Hematopoietic multipotent progenitor cell treated with erythropoietin and hydrocortisone succinate and interleukin-3 and kit ligand, for 15 days (in vitro differentiated cells): Measurements from ENCODE around the gene SEMA3C.

Experiments used
- DNase-seq: peaks from one replicate; pipeline ENCODE4 v3.0.0-alpha.2; 2015; ENCODE audit warnings: low spot score

Gene SEMA3C

DNA sequence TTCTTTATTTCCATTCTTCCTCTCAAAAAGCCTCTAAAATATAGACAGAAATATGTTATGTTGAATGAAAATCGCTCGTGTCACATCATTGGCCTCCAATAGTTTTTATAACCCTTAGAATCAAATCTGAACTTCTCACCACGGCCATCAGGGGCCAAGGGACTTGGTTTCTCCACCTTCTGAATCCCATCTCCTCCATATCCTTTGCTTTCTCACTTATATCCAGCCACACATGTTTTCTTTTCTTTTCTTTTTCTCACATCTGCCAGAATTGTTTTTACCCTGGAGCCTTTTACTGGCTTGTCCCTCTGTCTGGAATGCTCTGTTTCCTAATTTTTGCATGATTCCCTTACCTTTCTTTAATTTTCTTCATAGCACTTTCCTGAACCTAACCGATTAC is 184.8 kb downstream of the SEMA3C start:
- no peak for DNase-seq

DNA sequence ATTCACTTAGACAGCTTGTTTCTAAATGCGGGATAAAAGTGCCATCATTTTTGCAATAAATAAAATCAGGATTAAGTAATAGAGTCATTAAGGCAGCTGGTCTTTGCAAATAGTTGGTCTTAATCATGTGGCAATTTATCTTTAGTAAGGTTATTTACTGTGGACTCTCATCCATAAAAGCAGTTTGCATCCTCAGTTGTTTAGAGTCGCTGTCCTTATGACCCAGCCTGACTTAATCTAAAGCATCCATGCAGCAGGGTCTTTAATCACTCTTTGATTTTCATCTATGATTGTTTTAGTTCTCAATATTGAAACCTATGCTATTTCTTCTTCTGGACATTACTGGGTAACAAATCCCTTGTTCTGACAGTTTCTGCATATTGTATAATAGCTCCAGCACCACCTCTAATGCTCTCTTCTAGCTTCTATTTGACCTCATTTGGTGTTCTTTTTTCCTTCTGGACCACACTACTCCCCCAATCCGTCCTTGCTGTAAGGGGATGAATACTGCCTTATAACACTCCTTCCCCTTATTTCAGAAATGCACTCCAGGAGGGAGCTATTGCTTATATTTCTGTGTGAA is 185.4 kb downstream of the SEMA3C start:
- no peak for DNase-seq

DNA sequence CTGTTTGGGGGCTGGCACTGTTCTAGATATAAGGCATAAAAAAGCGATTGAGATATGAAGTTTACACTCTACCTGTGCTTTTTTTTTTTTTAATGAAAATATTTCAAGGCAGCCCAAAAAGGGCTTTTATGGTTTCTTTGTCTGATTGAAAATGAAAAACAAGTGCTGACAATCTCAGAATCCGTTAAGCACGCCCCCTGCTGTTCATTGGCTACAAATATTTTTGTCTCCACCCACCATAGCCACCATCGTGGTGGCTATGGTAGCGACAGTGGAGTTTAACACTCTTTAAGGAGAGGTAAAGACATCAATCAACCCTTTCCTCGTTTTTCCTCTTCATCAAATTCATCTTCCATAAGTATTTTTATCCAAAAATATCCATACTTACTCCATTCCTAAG is 186.2 kb downstream of the SEMA3C start:
- DNase-seq, result peak; percentile 39

DNA sequence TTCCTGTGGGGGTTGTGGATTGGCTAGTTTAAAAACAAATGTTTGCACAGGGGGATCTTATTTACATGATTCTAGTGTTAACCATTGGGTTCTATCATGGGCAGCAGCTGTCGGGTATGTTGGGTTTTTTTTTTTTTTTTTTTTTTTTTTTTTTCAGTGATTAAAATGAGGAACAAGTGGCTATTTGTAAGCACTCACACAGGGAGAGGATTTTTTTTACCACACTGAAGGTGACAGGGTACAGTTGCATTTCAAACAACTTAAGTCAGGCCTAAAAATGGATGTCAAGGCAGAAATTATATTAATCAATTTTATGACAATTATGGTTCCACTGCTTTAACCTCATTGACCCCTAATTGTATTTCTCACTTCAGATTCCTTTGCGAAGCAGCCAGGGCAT is 187.6 kb downstream of the SEMA3C start:
- DNase-seq, result no peak

DNA sequence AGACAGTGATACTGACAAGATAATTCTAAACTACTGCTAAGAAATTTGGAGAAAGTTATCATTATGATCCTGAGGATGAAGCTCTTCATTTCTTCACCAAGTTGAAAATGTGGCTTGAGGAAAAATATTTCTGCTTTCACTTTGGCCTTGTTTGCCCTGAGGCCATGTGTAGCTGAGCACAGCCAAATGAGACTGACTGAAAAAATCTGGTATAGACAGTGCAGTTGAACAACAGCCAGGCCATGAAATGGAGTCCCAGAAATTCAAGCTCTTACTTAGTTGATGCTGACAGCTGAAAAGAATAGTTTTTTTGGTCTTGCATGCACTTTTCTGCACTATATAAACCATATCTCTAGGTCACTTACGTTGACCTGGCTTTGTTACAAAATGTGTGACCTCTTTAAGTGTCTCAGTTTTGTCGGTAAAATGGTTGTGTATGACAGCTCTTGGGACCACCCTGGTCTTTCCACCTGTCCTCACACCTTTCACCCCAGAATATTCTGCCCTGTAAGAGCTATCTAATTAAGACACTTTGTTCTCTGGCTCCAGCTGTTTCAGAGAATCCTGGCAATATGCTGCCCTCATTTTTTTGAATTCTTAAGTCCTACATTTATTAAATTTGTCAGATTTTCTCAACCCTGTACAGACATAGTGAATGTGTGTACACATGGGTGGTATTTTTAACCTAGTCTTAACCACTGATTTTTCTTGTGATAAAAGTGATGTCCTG is 189.1 kb downstream of the SEMA3C start:
- DNase-seq, result no peak

DNA sequence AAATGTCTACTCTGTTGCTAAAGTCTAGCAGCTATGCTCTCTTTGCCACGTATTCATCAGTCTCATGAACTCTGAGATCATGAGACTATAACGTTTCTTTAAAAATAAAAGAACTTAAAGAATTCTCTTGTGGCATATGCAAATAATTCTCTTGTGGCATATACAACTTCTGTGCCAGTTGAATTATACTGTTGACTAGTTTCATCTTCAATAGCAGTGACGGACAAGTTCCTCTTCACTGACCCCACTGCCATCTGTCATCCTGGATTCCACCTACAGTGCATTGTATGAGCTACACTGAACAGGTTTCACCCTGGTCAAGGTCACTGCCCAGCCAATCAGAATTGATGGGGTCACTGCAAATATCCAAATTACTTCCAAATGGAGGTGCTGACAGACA is 192.2 kb downstream of the SEMA3C start:
- no peak for DNase-seq

DNA sequence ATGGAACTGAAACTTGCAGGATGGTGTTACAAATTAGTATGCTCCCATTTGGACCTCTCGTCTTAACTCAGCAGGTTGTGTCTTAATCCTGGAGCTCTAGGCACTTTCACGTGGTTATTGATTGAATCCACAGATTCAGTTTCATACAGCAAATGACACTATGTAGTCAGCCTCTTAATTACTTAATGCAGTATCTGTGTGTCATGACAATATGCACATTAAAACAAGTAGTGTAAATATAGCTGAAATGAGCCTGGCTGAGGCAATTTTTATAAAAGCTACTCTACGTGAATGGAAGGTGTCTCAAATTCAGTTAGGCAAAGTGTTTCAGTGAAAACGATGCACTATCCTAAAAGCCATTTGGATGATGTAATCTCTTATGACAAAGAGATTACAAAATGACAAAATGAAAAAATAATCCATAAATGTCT is 193.7 kb downstream of the SEMA3C start:
- DNase-seq, result no peak

DNA sequence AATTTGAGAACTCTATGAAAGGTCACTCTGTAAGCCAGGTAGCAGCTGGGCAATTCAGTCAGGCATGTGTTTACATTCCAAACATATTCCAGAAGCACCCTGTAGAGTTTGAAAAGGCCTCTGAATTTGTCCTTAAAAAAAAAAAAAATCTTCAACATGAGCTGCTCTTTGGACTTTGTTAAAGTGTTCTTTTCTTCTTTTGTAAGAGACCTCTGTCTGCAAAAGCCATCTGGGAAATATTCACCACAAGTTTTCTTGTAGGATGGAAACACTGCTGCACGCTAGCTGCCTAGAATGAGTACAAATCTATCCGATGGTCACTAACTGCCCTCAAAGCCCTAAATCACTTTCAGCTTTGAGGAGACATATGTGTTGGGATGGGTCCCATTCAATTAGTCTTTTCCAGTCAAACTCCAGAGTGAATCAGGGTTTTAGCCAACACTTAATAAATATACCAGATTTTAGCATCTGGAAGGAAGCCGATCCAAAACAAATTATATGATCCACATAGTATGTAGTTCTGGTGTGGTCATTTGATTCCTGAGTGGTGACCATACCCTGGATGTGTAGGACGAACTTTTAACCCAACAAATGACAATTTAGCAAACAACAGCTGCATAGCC is 194.5 kb downstream of the SEMA3C start:
- DNase-seq, result no peak

DNA sequence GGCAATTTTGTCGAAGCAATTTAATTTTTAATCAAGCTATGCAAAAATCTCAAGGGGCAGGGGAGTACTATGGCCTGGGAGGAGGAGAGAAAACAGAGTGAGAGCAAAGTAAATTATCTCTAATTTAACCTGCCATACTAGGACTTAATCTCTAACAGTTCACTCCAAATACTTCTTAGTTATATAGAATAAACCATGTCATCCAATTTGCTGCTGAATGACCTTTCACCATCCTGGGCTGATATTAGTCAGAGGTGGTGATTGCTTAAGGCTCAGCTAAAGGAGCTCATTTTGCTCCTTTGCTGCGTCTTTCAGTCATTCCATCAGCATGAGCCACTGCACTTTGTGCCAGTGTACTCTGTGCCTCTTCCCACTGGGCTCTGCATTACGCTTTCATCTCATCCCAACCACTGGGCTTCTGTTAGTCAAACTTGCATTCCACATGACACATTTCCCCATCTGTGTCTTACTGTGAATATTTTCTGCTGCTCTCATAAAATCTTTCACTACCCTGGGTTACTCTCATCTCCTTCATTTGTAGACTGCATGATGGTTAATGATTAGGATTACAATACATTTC is 196.1 kb downstream of the SEMA3C start:
- no peak for DNase-seq

DNA sequence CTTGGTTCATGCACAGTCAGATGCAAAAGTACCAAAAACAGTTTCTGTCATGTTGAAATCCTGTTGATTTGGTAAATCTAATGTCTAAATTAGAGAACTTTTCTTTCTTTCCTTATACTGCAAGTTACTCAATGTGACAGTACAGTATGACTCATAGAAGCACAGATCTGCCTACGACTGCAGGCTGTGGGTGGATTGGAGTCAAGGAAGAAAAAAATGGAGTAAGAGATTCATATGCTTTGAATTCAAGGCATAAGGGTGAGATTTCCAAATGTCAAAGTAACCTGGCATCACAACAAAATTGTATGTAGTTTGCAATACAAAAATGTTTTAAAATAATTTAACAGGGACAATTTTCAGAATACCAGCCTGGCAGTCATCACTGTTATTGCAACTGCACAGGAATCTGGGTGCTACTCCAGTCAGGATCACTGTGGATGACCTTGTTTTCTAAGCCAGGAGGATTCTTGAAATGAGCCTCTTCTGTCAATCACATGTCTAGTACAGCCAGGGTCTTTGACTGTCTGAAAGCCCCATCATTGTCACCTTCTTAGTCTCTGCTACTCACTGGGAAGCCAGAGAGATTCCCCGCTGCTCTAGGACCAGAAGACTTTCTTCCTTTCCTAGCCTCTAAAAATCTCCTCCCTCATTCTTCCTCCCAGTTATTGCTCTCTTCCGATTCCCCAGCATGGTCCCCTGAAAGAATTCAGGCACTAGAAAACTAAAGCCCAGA is 196.8 kb downstream of the SEMA3C start:
- DNase-seq, result no peak

DNA sequence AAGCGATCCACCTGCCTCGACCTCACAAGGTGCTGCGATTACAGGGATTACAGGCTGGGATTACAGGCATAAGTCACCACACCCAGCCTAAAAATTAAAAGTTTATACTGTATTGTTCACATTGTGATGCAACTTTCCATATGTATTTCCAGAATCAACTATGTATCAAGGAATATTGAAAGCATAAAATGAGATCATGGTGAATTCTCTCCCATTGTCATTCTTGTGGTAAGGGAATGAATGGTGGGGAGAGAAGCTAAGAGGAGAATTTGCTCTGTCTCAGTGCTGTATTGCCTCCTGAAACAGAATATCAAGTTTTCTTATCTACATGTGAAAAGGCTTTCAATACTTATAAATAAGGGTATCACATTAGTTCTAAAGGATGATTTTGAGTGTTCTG is 198.7 kb downstream of the SEMA3C start:
- no peak for DNase-seq

DNA sequence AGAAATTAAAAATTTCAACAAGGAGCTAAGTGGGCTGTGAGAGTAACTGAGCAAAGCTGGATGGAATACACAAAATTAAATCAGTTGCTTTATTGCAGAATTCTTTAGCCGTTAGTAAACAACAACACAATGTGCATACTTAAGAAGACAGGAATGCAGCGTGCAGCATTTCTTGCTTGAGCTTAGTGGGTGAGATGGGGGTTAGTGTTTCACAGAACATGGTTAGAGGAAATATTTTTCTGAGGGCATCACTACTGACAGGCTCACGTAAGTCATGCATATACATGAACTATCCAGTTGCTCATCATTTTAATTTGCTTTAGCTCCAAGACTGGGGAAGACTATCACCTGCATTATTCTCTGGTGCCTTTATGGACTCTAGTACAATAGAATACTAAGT is 199.6 kb downstream of the SEMA3C start:
- no peak for DNase-seq

DNA sequence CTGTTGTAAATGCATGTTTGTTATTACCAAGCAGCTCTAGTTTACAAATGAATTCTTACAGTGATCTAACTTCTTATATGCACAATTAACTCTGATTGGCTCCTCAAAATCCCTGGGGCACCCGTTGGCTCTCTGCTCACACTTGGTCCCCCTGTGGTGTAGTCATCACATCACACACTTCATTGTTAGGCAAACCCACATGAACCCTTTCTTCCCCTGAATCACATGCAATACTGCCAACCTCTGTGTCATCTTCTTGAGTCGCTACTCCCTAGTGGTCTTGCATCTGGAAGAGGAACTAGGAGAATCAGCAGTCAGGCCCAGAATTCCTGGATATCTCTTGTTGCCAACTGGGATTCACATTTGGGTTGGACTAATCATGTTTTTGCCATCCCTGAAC is 207.3 kb downstream of the SEMA3C start:
- no peak for DNase-seq

DNA sequence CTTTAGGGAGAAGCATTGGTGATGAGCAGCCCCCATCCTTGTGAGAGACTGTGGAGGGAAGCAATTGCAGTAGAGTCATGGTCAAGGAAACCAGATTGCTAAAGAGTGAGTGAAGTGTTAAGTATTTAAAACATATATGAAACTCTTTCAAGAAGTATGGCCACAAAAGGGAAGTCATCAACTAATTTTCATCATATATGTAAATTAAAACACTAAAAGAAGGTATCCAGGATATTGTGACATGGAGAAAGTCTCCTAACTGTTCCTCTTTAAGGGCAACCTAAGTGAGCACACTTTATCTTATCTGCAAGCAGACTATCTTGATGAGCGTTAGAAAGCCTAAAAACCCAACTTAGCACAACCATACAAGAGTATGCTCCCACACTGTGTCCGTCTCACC is 210.7 kb downstream of the SEMA3C start:
- DNase-seq, result no peak

DNA sequence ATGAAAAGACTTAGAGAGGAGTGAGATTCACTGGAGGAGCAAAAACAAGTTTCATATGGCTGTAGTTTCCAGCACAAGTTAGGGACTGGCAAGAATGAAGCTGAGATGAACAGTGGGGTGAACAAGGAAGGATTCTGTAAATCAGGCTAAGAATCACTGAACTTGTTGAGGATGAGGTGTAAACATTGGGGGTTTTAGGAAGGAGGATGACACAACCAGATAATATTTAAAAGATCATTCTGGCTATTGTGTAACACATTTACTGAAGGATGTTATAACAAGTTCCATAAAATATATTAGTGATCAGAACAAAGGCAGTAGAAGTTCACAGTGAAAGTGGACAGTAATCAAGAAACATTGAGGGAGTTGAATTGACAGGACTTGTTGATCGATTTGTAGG is 211.5 kb downstream of the SEMA3C start:
- DNase-seq, result no peak

DNA sequence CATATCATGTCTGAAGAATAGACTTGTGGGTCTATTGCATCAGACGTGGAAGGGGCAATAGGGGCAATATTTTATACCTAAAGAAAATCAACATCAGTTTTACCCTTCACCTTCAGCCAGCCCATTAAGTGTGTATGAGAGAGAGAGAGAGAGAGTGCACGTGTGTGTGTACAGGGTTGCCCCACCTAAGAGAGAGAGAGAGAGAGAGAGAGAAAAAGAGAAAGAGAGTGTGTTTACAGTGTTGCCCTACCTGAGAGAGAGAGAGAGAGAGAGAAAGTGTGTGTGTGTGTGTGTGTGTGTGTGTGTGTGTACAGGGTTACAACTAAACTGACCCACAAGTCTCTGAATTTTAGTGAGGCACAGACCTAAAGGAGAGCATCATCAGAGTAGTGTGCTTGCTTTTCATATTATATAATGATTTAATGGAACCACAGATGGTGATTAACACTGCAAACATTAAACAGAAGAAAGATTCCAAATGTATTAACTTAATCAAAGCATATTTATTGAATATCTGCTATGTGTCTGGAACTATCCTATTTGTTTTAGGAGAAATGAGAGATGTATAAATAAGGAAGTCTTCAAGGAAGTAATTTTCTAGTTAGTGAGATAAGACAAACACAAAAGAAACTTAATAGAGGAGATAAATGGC is 213.6 kb downstream of the SEMA3C start:
- DNase-seq, result no peak

DNA sequence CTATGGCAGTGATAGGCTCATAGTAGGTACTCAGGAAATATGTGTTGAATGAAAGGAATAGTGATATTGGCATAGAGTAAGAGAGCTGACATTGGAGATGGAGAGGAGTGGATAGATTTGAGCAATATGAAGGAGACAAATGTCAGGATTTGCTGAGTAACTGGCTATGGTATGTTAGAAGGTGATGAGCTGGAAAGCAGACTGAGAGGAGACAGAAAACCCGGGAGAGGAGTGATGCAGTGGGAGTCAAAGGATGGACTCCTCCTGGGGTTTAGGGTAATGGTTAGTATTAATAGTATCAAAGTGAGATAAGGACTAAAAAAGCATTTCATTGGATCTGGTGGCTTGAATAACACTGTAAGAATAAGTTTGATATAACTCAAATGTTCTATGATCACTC is 215.6 kb downstream of the SEMA3C start:
- DNase-seq, result no peak

DNA sequence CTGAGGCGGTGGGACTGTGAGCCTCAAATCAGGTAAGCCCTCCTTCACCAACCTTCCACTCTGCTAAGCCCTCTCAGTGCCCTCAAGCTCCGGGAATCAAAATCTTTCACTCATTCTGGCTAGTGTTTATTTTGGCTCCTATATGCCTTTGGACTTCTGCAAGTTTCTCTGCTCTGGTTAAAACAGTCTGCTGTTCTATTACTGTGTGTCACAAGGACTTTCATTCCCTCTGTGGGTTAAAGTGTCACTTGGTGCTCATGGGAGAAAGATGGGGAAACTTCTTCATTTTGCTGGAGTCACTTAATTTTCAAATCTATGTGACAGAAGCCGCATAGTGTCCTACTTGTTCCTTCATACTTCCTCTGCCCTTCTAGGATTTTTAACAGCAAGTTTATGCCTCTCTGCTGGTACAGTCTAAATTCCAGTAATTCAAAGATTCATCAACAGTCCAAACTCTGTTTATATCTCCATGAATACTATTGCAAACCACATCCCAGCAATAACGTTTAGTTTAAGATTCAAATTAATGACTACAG is 219.1 kb downstream of the SEMA3C start:
- DNase-seq, result no peak

DNA sequence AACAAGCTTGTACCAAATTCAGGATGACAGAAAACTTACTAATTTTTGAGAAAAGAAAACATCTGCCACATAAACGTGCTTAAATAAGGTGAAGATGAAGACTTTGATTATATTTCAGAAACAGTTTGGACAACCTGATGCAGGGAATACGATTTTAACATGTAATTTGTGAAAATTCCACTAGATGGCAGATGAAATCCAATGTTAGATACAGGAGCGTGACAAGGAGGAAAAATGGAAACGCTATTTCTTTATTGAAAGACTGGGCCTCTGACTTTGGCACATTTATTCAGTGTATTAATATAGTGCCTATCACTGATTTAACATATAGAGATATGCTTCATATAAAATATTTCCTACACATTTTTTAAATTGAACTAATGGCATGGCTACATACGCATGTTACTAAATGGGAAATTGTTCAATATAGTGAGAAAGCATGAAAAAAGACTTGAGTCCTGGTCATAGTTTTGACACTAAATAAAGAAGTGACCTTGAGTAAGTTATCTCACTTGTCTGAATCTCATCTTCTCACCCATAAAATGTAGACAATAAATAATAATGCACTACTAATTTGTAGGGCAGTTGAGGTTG is 219.7 kb downstream of the SEMA3C start:
- DNase-seq, result peak; percentile 54
